NCI-H524 (cell line): ENCODE measurements around the gene MICU1.
"Not testable (repeated sequence)": the region's sequence is repeated elsewhere in the genome, so short reads cannot be mapped to it uniquely, and the experiment has no call there.

Experiments used
- DNase-seq, 2 experiments: peaks; one replicate each; lab custom pipeline; 2025; lab: John Stamatoyannopoulos, UW

MICU1 gene

DNA sequence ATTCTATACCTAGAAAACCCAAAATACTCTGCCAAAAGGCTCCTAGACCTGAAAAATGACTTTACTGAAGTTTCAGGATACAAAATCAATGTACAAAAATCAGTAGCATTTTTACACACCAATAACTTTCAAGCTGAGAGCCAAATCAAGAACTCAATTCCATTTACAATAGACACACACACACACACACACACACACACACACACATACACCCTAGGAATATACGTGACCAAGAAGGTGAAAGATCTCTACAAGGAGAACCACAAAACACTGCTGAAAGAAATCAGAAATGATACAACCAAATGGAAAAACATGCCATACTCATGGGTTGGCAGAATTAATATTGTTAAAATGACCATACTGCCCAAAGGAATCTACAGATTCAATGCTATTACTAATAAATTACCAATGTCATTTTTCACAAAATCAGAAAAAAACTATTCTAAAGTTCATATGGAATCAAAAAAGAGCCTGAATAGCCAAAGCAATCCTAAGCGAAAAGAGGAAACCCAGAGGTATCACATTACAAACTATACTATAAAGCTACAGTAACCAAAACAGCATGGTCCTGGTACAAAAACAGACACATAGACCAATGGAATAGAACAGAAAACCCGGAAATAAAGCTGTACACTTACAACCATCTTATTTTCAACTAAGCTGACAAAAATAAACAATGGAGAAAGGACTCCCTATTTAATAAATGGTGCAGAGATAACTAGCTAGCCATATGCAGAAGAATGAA is 122.0 kb downstream of the MICU1 start:
- no peak for DNase-seq

- no peak for DNase-seq
Observed at GRCh38 chr10:72503241-72503640, 122.6 kb downstream of the MICU1 start.

DNA sequence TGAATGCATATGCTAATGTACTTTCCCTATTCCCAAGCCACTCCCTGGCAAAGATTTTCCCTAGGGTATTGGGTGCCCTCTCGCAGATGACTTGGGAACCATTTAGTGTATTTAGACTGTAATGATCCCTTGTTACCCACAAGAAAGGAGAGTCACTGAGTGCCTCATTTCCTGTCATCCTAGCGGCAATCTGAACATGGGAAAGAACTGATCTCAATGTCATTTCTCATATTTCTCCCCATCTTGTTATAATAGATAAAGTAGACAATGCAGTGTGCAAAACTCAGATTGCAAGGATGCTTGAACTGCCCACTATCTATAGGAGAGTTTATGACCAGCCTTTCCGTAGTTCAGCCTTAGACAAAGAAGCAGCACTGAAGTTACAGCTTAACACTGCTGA is 123.3 kb downstream of the MICU1 start:
- DNase-seq = no peak

- DNase-seq = no peak
Observed at GRCh38 chr10:72499701-72500100, 126.2 kb downstream of the MICU1 start.

GRCh38 chr10:72490951-72491350 is 134.9 kb downstream of the MICU1 start:
- DNase-seq = no peak

- no peak for DNase-seq
Observed at GRCh38 chr10:72487521-72487920, 138.4 kb downstream of the MICU1 start.

DNA sequence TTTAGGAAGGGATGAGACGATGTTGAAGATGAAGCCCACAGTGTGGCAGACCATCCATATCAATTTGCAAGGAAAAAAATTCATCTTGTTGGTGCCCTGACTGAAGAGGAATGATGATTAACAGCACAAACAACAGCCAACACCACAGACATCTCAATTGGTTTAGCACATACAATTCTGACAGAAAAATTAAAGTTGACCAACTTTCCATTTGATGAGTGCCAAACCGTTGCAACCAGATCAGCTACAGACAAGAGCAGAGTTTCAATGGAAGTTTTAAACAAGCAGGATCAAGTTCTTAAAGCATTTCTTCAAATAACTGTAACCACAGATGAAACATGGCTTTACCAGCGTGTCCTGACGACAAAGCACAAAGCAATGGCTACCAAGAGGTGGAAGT is 138.8 kb downstream of the MICU1 start:
- no peak for DNase-seq

- DNase-seq = no peak
Observed at GRCh38 chr10:72485701-72486100, 140.2 kb downstream of the MICU1 start.

DNA sequence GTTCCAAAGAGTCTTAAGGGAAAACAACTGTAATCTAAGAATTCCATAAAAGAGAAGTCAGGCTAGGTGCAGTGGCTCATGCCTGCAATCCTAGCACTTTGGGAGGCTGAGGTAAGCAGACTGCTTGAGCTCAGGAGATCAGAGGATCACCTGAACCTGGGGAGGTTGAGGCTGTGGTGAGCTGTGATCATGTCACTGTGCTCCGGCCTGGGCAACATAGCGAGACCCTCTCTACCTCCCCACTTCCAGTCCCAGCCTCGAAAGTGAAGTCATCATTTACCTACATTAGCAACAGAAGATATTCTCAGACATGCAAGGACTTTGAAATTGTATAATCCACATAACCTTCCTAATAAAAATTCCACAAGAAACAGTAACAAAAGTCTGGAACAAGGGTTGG is 141.4 kb downstream of the MICU1 start:
- DNase-seq = no peak

DNA sequence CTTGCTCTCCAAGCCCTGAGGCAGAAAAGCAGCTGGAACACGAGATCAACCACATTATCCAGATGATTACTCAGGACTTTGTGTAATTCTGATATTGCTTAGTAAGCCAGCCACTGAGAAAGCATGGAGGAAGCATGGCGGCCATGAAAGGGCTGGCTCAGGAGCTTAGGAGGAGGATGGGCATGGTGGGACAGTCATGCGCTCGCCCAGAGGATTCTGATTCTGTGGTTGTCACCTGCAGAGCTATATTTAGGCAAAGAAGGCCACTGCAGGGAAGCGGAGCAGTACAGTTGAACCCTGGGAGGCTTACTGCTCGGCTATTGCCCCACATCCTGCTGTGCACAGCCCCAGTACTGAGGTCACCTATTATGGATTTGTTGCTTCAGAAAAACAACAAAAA is 142.4 kb downstream of the MICU1 start:
- DNase-seq = no peak

- DNase-seq = no peak
Observed at GRCh38 chr10:72480861-72481260, 145.0 kb downstream of the MICU1 start.

DNA sequence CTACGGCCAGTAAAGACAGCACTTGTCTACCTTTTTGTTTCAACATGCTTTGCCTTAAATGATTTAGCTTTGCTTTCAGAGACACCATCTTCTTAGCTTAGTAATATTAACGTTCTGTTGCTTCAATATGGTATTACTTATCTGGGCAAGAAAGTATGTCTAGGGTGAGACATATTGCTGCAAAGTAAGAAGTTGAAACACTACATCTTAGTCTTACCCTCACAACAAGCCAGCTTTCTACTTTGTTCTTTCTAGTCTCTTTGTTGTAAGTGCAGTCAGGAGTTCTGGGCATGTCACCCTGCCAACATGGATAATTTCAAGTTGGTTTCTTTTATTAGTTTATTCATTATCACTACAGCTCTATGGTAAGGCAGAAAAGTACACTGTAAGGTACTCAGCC is 148.4 kb downstream of the MICU1 start:
- DNase-seq = no peak

GRCh38 chr10:72472306-72472705 is 153.6 kb downstream of the MICU1 start:
- DNase-seq = no peak

DNA sequence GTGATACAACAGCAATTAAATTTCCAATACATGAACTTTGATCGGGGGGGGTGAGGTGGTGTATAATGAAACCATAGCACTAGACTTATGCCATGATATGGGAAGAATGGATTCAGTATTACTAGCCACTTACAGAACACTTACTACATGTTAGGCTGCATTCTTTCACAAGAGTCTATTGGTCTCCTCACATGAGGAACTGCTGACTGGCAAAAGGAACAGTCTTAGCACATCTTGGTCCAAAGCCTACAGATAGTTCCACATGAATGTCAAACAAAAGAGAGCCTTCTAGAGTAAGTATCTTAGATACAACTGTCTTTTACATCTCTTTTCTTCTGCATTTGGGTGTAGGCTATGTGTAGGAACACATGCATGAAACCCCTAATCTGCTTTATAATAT is 155.2 kb downstream of the MICU1 start:
- no peak for DNase-seq

DNA sequence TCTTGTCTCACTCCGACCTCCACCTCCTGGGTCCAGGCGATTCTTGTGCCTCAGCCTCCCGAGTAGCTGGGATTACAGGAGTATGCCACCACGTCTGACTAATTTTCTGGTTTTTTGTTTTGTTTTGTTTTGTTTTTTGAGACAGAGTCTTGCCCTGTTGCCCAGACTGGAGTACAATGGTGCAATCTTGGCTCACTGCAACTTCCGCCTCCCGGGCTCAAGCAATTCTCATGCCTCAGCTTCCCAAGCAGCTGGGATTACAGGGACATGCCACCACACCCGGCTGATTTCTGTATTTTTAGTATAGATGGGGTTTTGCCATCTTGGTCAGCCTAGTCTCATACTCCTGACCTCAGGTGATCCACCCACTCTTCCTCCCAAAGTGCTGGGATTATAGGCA is 158.8 kb downstream of the MICU1 start:
- DNase-seq = not testable (repeated sequence)

DNA sequence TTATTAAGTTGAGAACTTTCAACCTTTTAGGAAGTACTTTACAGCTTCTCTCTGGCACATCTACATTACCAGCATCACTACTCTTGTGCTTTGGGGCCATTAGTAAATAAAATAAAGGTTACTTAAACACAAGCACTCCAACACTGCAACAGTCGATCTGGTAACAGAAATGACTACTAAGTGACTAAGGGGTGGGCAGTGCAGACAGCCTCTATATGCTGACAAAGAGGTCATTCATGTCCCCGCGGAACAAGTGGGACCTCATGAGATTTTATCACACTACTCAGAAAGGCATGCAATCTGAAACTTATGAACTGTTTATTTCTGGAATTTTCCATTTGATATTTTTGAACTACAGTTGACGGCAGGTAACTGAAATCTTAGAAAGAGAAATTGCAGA is 159.9 kb downstream of the MICU1 start:
- DNase-seq = no peak

- no peak for DNase-seq
Observed at GRCh38 chr10:72464438-72464837, 161.4 kb downstream of the MICU1 start.

DNA sequence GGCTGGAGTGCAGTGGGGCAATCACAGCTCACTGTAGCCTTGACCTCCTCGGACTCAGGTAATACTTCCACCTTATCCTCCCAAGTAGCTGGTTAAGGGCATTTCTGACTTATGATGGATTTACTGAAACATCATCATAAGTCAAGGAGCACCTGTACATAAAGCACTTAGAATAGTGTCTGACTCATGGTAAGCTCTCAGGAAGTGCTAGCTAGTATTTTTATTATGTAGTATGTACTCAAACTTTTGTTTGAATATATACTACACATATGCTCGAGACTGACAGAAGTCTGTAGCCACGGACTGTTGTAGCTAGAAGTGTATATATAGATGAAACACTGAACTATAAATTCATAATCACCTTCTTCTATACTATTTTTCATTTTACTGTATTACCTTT is 163.6 kb downstream of the MICU1 start:
- no peak for DNase-seq

- no peak for DNase-seq
Observed at GRCh38 chr10:72461085-72461484, 164.8 kb downstream of the MICU1 start.

- no peak for DNase-seq
Observed at GRCh38 chr10:72460284-72460876, 165.5 kb downstream of the MICU1 start.

DNA sequence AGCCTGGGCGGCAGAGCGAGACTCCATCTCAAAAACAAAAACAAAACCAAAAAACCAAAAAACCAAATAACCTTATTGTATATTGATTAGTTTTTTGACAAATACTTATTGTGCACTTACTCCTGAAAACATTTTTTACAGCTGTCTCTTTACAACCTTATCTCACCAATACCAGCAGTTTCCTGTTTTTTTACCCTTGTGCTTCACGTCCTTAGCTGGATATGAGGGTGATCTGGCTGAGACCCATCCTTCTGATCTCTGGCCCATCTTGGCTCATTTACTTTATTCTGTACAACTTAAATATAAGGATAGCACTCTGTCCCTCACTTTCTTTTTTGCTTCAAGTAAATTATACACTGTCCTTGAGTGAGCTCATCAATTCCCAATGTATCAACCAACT is 166.6 kb downstream of the MICU1 start:
- DNase-seq = no peak

DNA sequence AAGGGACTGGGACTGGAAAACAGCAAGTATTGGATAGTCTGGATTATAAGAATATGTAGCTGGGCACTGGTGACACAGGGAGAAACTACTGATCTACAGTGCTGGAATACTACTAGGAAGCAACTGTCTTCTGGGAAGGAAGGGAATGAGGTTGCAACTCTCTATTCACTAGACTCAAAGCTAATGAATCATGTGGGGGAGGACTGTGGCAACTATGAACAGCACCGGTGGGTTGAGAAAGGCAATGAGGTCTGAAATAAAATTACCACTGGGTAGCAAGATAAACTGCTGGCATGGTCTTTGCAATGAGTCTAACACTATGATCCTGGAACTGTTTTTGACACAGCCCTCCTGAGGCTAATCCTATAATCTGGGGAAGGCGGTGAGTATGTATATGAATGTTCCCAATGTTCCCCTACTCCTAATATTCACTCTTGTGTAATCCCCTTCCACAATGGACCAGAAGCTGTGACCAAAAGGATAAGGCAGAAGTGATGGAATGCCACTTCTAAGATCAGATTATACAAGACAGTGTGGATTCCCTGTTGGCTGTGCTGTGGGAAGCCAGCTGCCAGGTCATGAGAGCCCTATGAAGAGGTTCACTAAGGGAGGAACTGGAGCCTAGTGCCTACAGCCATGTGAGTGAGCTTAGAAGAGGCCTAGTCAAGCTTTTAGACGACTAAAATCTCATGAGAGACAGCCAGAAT is 169.8 kb downstream of the MICU1 start:
- peak; percentile 0 to 1 for DNase-seq

GRCh38 chr10:72449941-72450441 is 175.9 kb downstream of the MICU1 start:
- no peak for DNase-seq
